ENCODE data around the gene CTCFL. TPM values are rescaled to one million over a fixed set of nuclear protein-coding genes. Genes with fewer than 3 reads are reported as not detected.

Gene CTCFL
- total RNA-seq, 3 donors from 2014 or later (not counting 1 experiment from before 2014, with no cell fraction given), result not detected

GRCh38 chr20:57566803-57567459 lies 42.0 kb upstream of the CTCFL start:
- intact Hi-C loops (cut with micrococcal nuclease), result no loop called here
- WGBS (ENCODE audit: insufficient coverage), result 70% methylated on average over 8 of the region's 10 CpGs
- Mint-ChIP-seq H3K27ac (no peak overlapping the region), H3K27me3 (ENCODE audit: low read depth in 2 of 2) (peaks cover 8 to 29% of the 10 kb centered on the region in 2 donors), H3K4me1 (no peaks in the 10 kb centered on the region), H3K9me3 (no peaks in the 10 kb centered on the region), H3K4me3 (no peak overlapping the region), H3K36me3 (no peaks in the 10 kb centered on the region)
- DNase-seq, result no peak
- Histone ChIP-seq H3K4me3 (ENCODE audit: low read length) (no peak overlapping the region), H3K4me1 (ENCODE audit: control insufficient read depth, insufficient read depth, low read length) (no peaks in the 10 kb centered on the region), H3K36me3 (ENCODE audit: control insufficient read depth, insufficient read depth, low read length) (no peaks in the 10 kb centered on the region), H3K9me3 (ENCODE audit: control insufficient read depth, insufficient read depth, low read length) (no peaks in the 10 kb centered on the region), H3K27me3 (ENCODE audit: control insufficient read depth, insufficient read depth, low read length) (no peaks in the 10 kb centered on the region), H3K27ac (ENCODE audit: low read length) (no peak overlapping the region)
- no peak for ATAC-seq
- no peak for TF ChIP-seq CTCF (IDR thresholded peaks at IDR 0.05)

GRCh38 chr20:57566399-57566798 lies 41.5 kb upstream of the CTCFL start:
- no peaks in the 10 kb centered on the region for H3K36me3 Mint-ChIP-seq
- H3K9me3 Mint-ChIP-seq, result no peaks in the 10 kb centered on the region
- intact Hi-C loops (cut with micrococcal nuclease), result no loop called here
- no peaks in the 10 kb centered on the region for H3K27me3 ChIP-seq (ENCODE audit: control insufficient read depth, insufficient read depth, low read length)
- no peak overlapping the region for H3K4me3 Mint-ChIP-seq
- H3K9me3 ChIP-seq (ENCODE audit: control insufficient read depth, insufficient read depth, low read length), result no peaks in the 10 kb centered on the region
- no peaks in the 10 kb centered on the region for H3K4me1 Mint-ChIP-seq
- H3K27me3 Mint-ChIP-seq (ENCODE audit: low read depth in 2 of 2), result peaks cover 8 to 32% of the 10 kb centered on the region in 2 donors
- no peak overlapping the region for H3K27ac Mint-ChIP-seq
- no peak for TF ChIP-seq CTCF (IDR thresholded peaks at IDR 0.05)
- no peaks in the 10 kb centered on the region for H3K36me3 ChIP-seq (ENCODE audit: control insufficient read depth, insufficient read depth, low read length)
- H3K4me3 ChIP-seq (ENCODE audit: low read length), result no peak overlapping the region
- no peak for DNase-seq
- no CpG with 5 or more reads among the region's 1 CpG for WGBS (ENCODE audit: insufficient coverage)
- ATAC-seq, result no peak
- H3K4me1 ChIP-seq (ENCODE audit: control insufficient read depth, insufficient read depth, low read length), result no peaks in the 10 kb centered on the region
- H3K27ac ChIP-seq (ENCODE audit: low read length), result no peak overlapping the region

- 89% methylated on average over 11 of the region's 11 CpGs for WGBS (ENCODE audit: insufficient coverage)
- intact Hi-C loops (cut with micrococcal nuclease), result no loop called here
- Histone ChIP-seq H3K36me3 (ENCODE audit: control insufficient read depth, insufficient read depth, low read length) (no peaks in the 10 kb centered on the region), H3K4me3 (ENCODE audit: low read length) (no peak overlapping the region), H3K4me1 (ENCODE audit: control insufficient read depth, insufficient read depth, low read length) (no peaks in the 10 kb centered on the region), H3K27ac (ENCODE audit: low read length) (no peak overlapping the region), H3K9me3 (ENCODE audit: control insufficient read depth, insufficient read depth, low read length) (no peaks in the 10 kb centered on the region), H3K27me3 (ENCODE audit: control insufficient read depth, insufficient read depth, low read length) (no peaks in the 10 kb centered on the region)
- Mint-ChIP-seq H3K4me3 (no peak overlapping the region), H3K36me3 (no peaks in the 10 kb centered on the region), H3K9me3 (no peaks in the 10 kb centered on the region), H3K4me1 (no peaks in the 10 kb centered on the region), H3K27me3 (ENCODE audit: low read depth in 2 of 2) (peaks cover 8 to 33% of the 10 kb centered on the region in 2 donors), H3K27ac (no peak overlapping the region)
- DNase-seq (no peak), ATAC-seq (no peak)
- TF ChIP-seq CTCF (IDR thresholded peaks at IDR 0.05), result no peak
Observed at GRCh38 chr20:57564951-57565642, 40.2 kb upstream of the CTCFL start.

Measured in natural killer cell (primary cell).